Stimulated activated memory B cell treated with anti-CD40 and anti-IgM and Interleukin-4, amounts not matched to agents 10 μg/mL and 1 μg/mL and 100 μg/mL, for 72 hours (primary cell): Measurements from ENCODE around the gene ZNF607.
"Not testable (repeated sequence)": the region's sequence is repeated elsewhere in the genome, so short reads cannot be mapped to it uniquely, and the experiment has no call there.

Experiments used
- ATAC-seq: fragments of 150-1000 bp; cut with Tn5 transposase; 2 replicates; pipeline ENCODE4 v1.10.0; 2021
- H3K27ac Mint-ChIP-seq: one replicate; pipeline ENCODE4 v1.8.0; 2022; ENCODE audit warnings: mild to moderate bottlenecking, mixed read lengths
- H3K27me3 Mint-ChIP-seq: one replicate; pipeline ENCODE4 v1.8.0; 2022; ENCODE audit warnings: mixed read lengths
- H3K36me3 Mint-ChIP-seq: one replicate; pipeline ENCODE4 v1.8.0; 2022; ENCODE audit warnings: mixed read lengths
- H3K4me1 Mint-ChIP-seq: one replicate; pipeline ENCODE4 v1.8.0; 2022; ENCODE audit warnings: mixed read lengths
- H3K4me3 Mint-ChIP-seq: one replicate; pipeline ENCODE4 v1.8.0; 2022; ENCODE audit warnings: mild to moderate bottlenecking, moderate library complexity, mixed read lengths
- H3K9me3 Mint-ChIP-seq: one replicate; pipeline ENCODE4 v1.8.0; 2022; ENCODE audit warnings: mixed read lengths

ZNF607 gene

GRCh38 chr19:37669450-37669914, 50.1 kb downstream of the ZNF607 start:
- no peaks in the 10 kb centered on the region for H3K27me3 Mint-ChIP-seq
- H3K4me3 Mint-ChIP-seq = no peak overlapping the region
- H3K36me3 Mint-ChIP-seq = peaks cover 6% of the 10 kb centered on the region
- no peaks in the 10 kb centered on the region for H3K4me1 Mint-ChIP-seq
- H3K9me3 Mint-ChIP-seq = peaks cover 12% of the 10 kb centered on the region
- ATAC-seq = no peak
- H3K27ac Mint-ChIP-seq = no peak overlapping the region

DNA sequence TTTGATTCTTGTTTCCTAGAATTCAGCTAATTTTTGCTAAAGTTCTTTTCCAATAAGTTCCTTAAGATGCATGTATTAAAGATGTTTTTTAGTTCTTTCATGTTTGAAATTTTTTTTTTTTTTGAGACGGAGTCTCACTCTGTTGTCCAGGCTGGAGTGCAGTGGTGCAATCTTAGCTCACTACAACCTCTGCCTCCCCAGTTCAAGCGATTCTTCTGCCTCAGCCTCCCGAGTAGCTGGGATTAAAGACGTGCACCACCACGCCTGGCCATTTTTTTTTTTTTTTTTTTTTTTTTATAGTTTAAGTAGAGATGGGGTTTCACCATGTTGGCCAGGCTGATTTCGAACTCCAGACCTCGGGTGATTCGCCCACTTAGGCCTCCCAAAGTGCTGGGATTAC, 62.4 kb downstream of the ZNF607 start:
- Mint-ChIP-seq H3K4me1 (peaks cover 21% of the 10 kb centered on the region), H3K36me3 (peaks cover 15% of the 10 kb centered on the region), H3K4me3 (peak overlapping the region; percentile 91)
- not testable (repeated sequence) for H3K9me3 Mint-ChIP-seq, H3K27me3 Mint-ChIP-seq, H3K27ac Mint-ChIP-seq, ATAC-seq

GRCh38 chr19:37655689-37656371, 63.7 kb downstream of the ZNF607 start:
- Mint-ChIP-seq H3K36me3 (peaks cover 18% of the 10 kb centered on the region), H3K4me1 (peaks cover 21% of the 10 kb centered on the region), H3K27ac (peak overlapping the region; percentile 95), H3K27me3 (no peaks in the 10 kb centered on the region), H3K4me3 (peak overlapping the region; percentile 91), H3K9me3 (peaks cover 3% of the 10 kb centered on the region)
- peak; percentile 86 for ATAC-seq

- H3K27me3 Mint-ChIP-seq = no peaks in the 10 kb centered on the region
- peaks cover 21% of the 10 kb centered on the region for H3K4me1 Mint-ChIP-seq
- H3K36me3 Mint-ChIP-seq = peaks cover 19% of the 10 kb centered on the region
- peak; percentile 88 for ATAC-seq
- H3K4me3 Mint-ChIP-seq = peak within 1 kb of the TSS; percentile 91
- peak within 1 kb of the TSS; percentile 95 for H3K27ac Mint-ChIP-seq
- peaks cover 3% of the 10 kb centered on the region for H3K9me3 Mint-ChIP-seq
Measured at GRCh38 chr19:37655301-37655688, 64.3 kb downstream of the ZNF607 start, which contains the start of gene ZFP30. TSS of gene ZFP30 (minus strand) at chr19:37655465. CDS start at chr19:37647822, 7,643 bp downstream.

DNA sequence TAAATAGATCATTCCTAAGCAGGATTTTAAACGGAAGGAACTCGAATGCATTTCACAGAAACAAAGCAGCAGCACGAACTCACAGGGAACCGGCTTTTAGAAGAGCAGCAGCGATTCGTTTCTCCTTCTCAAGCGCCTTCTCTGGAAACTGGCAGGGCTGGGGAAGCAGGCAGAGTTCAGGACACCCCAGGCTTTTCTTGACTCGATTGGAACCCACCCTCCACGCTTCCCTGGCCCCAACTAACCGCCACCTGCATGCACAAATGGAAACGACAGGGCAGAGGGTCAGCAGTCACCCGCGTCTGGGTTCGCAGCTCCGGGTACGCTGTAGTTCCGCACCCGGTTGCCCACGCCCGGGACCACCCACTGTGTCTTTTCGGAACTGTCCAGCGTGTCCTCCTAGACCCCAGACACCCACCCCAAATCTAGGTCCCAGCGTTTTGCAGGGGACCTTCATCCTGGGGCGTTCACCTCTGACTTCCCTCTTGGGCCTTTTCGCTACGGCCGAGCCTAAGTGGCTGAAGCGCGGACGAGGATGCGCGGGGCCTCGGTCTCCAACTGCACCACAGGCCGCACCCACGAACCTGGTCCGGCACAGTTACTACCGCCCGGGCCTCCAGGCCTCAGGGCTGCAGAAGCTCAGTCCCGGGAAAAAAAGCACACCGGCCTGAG, 64.8 kb downstream of the ZNF607 start:
- ATAC-seq = peak; percentile 64
- H3K27me3 Mint-ChIP-seq = no peaks in the 10 kb centered on the region
- H3K4me1 Mint-ChIP-seq = peaks cover 21% of the 10 kb centered on the region
- H3K27ac Mint-ChIP-seq = peak overlapping the region; percentile 95
- H3K36me3 Mint-ChIP-seq = peaks cover 21% of the 10 kb centered on the region
- peaks cover 3% of the 10 kb centered on the region for H3K9me3 Mint-ChIP-seq
- H3K4me3 Mint-ChIP-seq = peak overlapping the region; percentile 91

- no peak for ATAC-seq
- H3K27me3 Mint-ChIP-seq = no peaks in the 10 kb centered on the region
- H3K36me3 Mint-ChIP-seq = peaks cover 21% of the 10 kb centered on the region
- peak overlapping the region; percentile 91 for H3K4me3 Mint-ChIP-seq
- peaks cover 3% of the 10 kb centered on the region for H3K9me3 Mint-ChIP-seq
- H3K4me1 Mint-ChIP-seq = peaks cover 21% of the 10 kb centered on the region
- peak overlapping the region; percentile 95 for H3K27ac Mint-ChIP-seq
Measured at GRCh38 chr19:37654118-37654517, 65.4 kb downstream of the ZNF607 start.
